Endothelial cell (in vitro differentiated cells): Measurements from ENCODE around the gene ZIK1. TPM values are rescaled to one million over a fixed set of nuclear protein-coding genes. Genes with fewer than 3 reads are reported as not detected.
A peak's percentile ranks its signal among the peaks of the same experiment; 100 is the strongest.

Experiments used
- DNase-seq: peaks from one replicate; pipeline ENCODE4 v3.0.0; 2021; ENCODE audit warnings: low spot score
- H3K27ac Mint-ChIP-seq: one replicate; pipeline ENCODE4 v1.8.0; 2021; ENCODE audit warnings: mixed read lengths, inconsistent platforms; ENCODE audit not compliant: unreplicated experiment
- H3K27me3 Mint-ChIP-seq: one replicate; pipeline ENCODE4 v1.8.0; 2021; ENCODE audit warnings: mild to moderate bottlenecking, moderate library complexity, mixed read lengths, inconsistent platforms; ENCODE audit not compliant: unreplicated experiment
- H3K36me3 Mint-ChIP-seq: one replicate; pipeline ENCODE4 v1.8.0; 2021; ENCODE audit warnings: mild to moderate bottlenecking, low read depth, mixed read lengths, inconsistent platforms; ENCODE audit not compliant: unreplicated experiment
- H3K4me1 Mint-ChIP-seq: one replicate; pipeline ENCODE4 v1.8.0; 2021; ENCODE audit warnings: mild to moderate bottlenecking, mixed read lengths, inconsistent platforms; ENCODE audit not compliant: unreplicated experiment
- H3K4me3 Mint-ChIP-seq: one replicate; pipeline ENCODE4 v1.8.0; 2021; ENCODE audit warnings: mild to moderate bottlenecking, mixed read lengths, inconsistent platforms; ENCODE audit not compliant: unreplicated experiment
- H3K9me3 Mint-ChIP-seq: one replicate; pipeline ENCODE4 v1.8.0; 2021; ENCODE audit warnings: mixed read lengths, inconsistent platforms; ENCODE audit not compliant: unreplicated experiment
- total RNA-seq: library from RNA; stranded (reverse); fragmentation: NEBNext Ultra II Directional; extraction: Animal tissue kit (Norgen Biotek cat#: 25700); gene quantifications from one replicate; pipeline ENCODE4 v1.2.1, GENCODE V29; 2021; ENCODE audit not compliant: unreplicated experiment
- TF ChIP-seq, protein P1 (sequence below): fragments of 200-600 bp; sonication (generic); IDR thresholded peaks from one replicate; pipeline ENCODE4 v1.5.0; 2021; ENCODE audit warnings: antibody characterized with exemption; ENCODE audit not compliant: unreplicated experiment

The ZIK1 gene
- total RNA-seq, 1 donor from 2014 or later, result 19.9 TPM

DNA sequence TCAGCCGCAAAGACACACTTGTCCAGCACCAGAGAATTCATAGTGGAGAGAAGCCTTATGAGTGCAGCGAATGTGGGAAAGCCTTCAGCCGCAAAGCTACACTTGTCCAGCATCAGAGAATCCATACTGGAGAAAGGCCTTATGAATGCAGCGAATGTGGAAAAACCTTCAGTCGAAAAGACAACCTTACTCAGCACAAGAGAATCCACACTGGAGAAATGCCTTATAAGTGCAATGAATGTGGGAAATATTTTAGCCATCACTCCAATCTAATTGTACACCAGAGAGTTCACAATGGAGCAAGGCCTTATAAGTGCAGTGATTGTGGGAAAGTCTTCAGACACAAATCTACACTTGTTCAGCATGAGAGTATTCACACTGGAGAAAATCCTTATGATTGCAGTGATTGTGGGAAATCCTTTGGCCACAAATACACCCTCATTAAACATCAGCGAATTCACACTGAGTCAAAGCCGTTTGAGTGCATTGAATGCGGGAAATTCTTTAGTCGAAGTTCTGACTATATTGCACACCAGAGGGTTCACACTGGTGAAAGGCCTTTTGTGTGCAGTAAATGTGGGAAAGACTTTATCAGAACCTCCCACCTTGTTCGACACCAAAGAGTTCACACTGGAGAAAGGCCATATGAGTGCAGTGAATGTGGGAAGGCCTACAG is 36.9 kb downstream of the ZIK1 start:
- peaks cover 89% of the 10 kb centered on the region for H3K36me3 Mint-ChIP-seq
- no peak overlapping the region for H3K27ac Mint-ChIP-seq
- TF ChIP-seq, protein P1, sequence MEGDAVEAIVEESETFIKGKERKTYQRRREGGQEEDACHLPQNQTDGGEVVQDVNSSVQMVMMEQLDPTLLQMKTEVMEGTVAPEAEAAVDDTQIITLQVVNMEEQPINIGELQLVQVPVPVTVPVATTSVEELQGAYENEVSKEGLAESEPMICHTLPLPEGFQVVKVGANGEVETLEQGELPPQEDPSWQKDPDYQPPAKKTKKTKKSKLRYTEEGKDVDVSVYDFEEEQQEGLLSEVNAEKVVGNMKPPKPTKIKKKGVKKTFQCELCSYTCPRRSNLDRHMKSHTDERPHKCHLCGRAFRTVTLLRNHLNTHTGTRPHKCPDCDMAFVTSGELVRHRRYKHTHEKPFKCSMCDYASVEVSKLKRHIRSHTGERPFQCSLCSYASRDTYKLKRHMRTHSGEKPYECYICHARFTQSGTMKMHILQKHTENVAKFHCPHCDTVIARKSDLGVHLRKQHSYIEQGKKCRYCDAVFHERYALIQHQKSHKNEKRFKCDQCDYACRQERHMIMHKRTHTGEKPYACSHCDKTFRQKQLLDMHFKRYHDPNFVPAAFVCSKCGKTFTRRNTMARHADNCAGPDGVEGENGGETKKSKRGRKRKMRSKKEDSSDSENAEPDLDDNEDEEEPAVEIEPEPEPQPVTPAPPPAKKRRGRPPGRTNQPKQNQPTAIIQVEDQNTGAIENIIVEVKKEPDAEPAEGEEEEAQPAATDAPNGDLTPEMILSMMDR, result no peak
- H3K4me1 Mint-ChIP-seq, result peaks cover 3% of the 10 kb centered on the region
- DNase-seq, result no peak
- H3K4me3 Mint-ChIP-seq, result peak overlapping the region; percentile 83
- peaks cover 4% of the 10 kb centered on the region for H3K27me3 Mint-ChIP-seq
- H3K9me3 Mint-ChIP-seq, result peaks cover 56% of the 10 kb centered on the region

DNA sequence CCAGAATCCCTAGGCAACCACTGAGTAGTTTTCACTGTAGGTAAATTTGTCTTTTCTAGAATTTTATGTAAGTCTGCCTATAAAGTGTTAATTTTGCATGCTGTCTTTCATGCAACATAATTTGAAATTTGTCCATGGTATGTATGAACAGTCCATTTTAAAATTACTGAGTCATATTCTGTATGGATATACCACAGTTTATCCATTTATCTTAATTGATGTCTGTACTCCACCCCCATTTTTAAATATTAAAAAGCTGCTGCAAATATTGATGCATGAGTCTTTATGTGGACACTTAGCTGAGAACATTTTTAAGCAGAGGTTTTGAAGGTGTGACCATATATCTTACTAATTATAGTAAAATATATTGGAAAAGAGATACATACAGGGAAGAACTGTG is 39.1 kb downstream of the ZIK1 start:
- no peak for DNase-seq
- Mint-ChIP-seq H3K27ac (no peak overlapping the region), H3K36me3 (peaks cover 67% of the 10 kb centered on the region), H3K9me3 (peaks cover 43% of the 10 kb centered on the region), H3K27me3 (peaks cover 4% of the 10 kb centered on the region), H3K4me3 (peak overlapping the region; percentile 86), H3K4me1 (no peaks in the 10 kb centered on the region)
- TF ChIP-seq, protein P1, result no peak

DNA sequence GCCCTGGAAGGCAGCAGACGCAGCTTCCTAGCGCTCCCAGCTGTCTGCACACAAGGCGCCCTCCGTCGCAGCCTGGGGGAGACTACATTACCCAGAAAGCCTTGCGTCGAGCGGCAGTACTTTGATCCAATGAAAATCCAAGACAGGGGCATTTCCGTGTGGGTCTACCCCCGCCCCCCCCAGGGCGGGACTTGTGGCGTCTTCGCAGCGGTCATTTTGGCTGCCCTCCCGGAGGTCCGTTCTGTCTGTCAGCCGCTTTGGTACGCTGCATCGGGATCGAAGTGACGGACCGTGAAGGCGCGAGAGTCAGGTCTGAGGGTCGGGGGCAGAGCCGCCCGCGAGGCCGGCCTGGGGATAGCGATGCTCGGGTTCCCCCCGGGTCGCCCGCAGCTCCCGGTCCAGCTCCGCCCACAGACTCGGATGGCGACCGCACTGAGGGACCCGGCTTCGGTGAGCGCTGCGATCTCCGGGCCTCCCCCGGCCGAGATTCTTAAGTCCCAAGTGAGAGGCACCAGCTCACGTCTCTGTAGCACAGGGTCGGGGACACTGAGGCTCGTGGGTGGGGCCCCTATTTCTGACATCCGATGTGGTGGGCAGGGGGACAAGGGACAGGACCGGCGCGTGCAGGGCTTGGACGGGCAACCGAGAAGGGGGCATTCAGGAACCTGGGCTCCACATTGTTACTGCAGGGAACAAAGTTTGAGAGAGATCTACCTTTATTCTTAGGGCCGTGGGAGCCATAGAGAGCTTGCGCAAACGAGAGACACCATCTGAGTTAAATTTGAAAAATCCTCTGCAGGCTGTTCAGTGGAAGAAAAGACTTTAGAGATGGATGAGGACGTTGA is 49.3 kb downstream of the ZIK1 start, which contains the start of gene ZNF211:
TSS of gene ZNF211 (plus strand) at position 182 of the 845 bp plus-strand sequence. CDS start at position 361, 179 bp downstream.
- Mint-ChIP-seq H3K9me3 (no peaks in the 10 kb centered on the region), H3K4me1 (peaks cover 16% of the 10 kb centered on the region), H3K4me3 (peak within 1 kb of the TSS; percentile 93), H3K27me3 (peaks cover 2% of the 10 kb centered on the region), H3K36me3 (peaks cover 44% of the 10 kb centered on the region), H3K27ac (peak within 1 kb of the TSS; percentile 67)
- TF ChIP-seq, protein P1, result no peak
- peak; percentile 88 for DNase-seq

DNA sequence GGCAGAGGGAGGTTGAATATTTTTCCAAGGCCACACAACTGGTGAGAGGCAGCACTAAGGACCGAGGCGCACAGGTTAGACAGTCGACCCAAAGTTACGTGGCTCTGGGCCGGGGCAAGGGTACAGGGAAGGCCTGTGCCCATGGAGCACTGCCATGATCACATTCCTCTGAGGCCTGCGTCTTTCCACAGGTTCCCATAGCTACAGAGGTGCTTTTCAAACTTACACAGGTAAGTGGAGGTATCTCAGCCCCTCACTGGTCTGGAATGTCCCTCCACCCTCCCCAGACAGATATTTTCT is 49.8 kb downstream of the ZIK1 start:
- Mint-ChIP-seq H3K4me3 (peak overlapping the region; percentile 93), H3K36me3 (peaks cover 50% of the 10 kb centered on the region), H3K9me3 (no peaks in the 10 kb centered on the region), H3K4me1 (peaks cover 16% of the 10 kb centered on the region), H3K27me3 (peaks cover 2% of the 10 kb centered on the region), H3K27ac (no peak overlapping the region)
- no peak for DNase-seq
- TF ChIP-seq, protein P1, result no peak

GRCh38 chr19:57637379-57637778 is 53.4 kb downstream of the ZIK1 start:
- TF ChIP-seq, protein P1, result no peak
- Mint-ChIP-seq H3K4me1 (peaks cover 18% of the 10 kb centered on the region), H3K36me3 (peaks cover 81% of the 10 kb centered on the region), H3K4me3 (peak overlapping the region; percentile 73), H3K27me3 (peaks cover 2% of the 10 kb centered on the region), H3K9me3 (no peaks in the 10 kb centered on the region), H3K27ac (no peak overlapping the region)
- DNase-seq, result no peak
